Measurements from ENCODE around the gene DLGAP1. TPM values are rescaled to one million over a fixed set of nuclear protein-coding genes. Genes with fewer than 3 reads are reported as not detected.

DLGAP1 gene
- total RNA-seq, 6 experiments from 2014 or later, result 0.19 to 1.3 (median 0.62) TPM

- no peak for TF ChIP-seq CTCF (IDR thresholded peaks at IDR 0.05)
- Mint-ChIP-seq H3K27ac (no peak overlapping the region), H3K9me3 (no peaks in the 10 kb centered on the region), H3K4me1 (ENCODE audit: low read depth) (peaks cover 35% of the 10 kb centered on the region), H3K27me3 (ENCODE audit: insufficient read depth) (no peaks in the 10 kb centered on the region), H3K36me3 (ENCODE audit: low read depth) (no peaks in the 10 kb centered on the region), H3K4me3 (no peak overlapping the region)
- DNase-seq, result no peak
These were observed 533.3 kb downstream of the DLGAP1 start for GRCh38 chr18:3921826-3922225.

- H3K9me3 Mint-ChIP-seq, result no peaks in the 10 kb centered on the region
- DNase-seq, result no peak
- peaks cover 35% of the 10 kb centered on the region for H3K4me1 Mint-ChIP-seq (ENCODE audit: low read depth)
- TF ChIP-seq CTCF (IDR thresholded peaks at IDR 0.05), result no peak
- H3K4me3 Mint-ChIP-seq, result no peak overlapping the region
- no peak overlapping the region for H3K27ac Mint-ChIP-seq
- H3K27me3 Mint-ChIP-seq (ENCODE audit: insufficient read depth), result no peaks in the 10 kb centered on the region
- no peaks in the 10 kb centered on the region for H3K36me3 Mint-ChIP-seq (ENCODE audit: low read depth)
These were observed 534.3 kb downstream of the DLGAP1 start for GRCh38 chr18:3920832-3921231.

- Mint-ChIP-seq H3K27ac (no peak overlapping the region), H3K27me3 (ENCODE audit: insufficient read depth) (no peaks in the 10 kb centered on the region), H3K4me3 (no peak overlapping the region), H3K9me3 (no peaks in the 10 kb centered on the region), H3K36me3 (ENCODE audit: low read depth) (no peaks in the 10 kb centered on the region), H3K4me1 (ENCODE audit: low read depth) (peaks cover 31% of the 10 kb centered on the region)
- DNase-seq, result no peak
- TF ChIP-seq CTCF (IDR thresholded peaks at IDR 0.05), result no peak
These were observed 535.6 kb downstream of the DLGAP1 start for GRCh38 chr18:3919396-3920061.

GRCh38 chr18:3916082-3916481, 539.0 kb downstream of the DLGAP1 start:
- H3K9me3 Mint-ChIP-seq, result no peaks in the 10 kb centered on the region
- H3K27ac Mint-ChIP-seq, result no peak overlapping the region
- TF ChIP-seq CTCF (IDR thresholded peaks at IDR 0.05), result no peak
- DNase-seq, result no peak
- H3K4me1 Mint-ChIP-seq (ENCODE audit: low read depth), result peaks cover 41% of the 10 kb centered on the region
- H3K27me3 Mint-ChIP-seq (ENCODE audit: insufficient read depth), result no peaks in the 10 kb centered on the region
- H3K36me3 Mint-ChIP-seq (ENCODE audit: low read depth), result no peaks in the 10 kb centered on the region
- H3K4me3 Mint-ChIP-seq, result no peak overlapping the region

GRCh38 chr18:3914833-3915610, 540.1 kb downstream of the DLGAP1 start:
- no peak overlapping the region for H3K4me3 Mint-ChIP-seq
- H3K9me3 Mint-ChIP-seq, result no peaks in the 10 kb centered on the region
- DNase-seq, result no peak
- TF ChIP-seq CTCF (IDR thresholded peaks at IDR 0.05), result no peak
- no peak overlapping the region for H3K27ac Mint-ChIP-seq
- H3K27me3 Mint-ChIP-seq (ENCODE audit: insufficient read depth), result no peaks in the 10 kb centered on the region
- peaks cover 43% of the 10 kb centered on the region for H3K4me1 Mint-ChIP-seq (ENCODE audit: low read depth)
- H3K36me3 Mint-ChIP-seq (ENCODE audit: low read depth), result no peaks in the 10 kb centered on the region

Measured in HFFc6 (cell line).